ENCODE results near the gene KPTN.

DNA sequence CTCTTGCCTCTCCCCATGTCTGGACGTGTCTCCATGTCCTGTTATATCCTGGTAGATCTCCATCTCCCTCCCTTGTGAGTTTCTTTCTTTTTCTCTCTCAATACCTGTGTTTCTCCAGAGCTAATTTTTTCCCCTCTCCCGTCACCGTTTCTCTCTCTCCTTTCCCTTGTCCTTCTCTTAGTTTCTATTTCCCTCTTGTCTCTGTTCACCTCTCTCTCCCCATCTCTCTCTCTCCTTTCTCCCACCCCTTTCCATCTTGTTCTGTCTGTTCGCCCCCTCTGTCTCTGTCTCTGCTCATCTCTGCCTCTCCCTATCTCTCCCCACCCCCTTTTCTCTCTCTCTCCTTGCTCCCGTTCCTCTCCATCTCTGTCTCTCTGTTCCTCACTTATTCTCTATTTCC lies 25.3 kb downstream of the KPTN start:
- TF ChIP-seq, protein P1, sequence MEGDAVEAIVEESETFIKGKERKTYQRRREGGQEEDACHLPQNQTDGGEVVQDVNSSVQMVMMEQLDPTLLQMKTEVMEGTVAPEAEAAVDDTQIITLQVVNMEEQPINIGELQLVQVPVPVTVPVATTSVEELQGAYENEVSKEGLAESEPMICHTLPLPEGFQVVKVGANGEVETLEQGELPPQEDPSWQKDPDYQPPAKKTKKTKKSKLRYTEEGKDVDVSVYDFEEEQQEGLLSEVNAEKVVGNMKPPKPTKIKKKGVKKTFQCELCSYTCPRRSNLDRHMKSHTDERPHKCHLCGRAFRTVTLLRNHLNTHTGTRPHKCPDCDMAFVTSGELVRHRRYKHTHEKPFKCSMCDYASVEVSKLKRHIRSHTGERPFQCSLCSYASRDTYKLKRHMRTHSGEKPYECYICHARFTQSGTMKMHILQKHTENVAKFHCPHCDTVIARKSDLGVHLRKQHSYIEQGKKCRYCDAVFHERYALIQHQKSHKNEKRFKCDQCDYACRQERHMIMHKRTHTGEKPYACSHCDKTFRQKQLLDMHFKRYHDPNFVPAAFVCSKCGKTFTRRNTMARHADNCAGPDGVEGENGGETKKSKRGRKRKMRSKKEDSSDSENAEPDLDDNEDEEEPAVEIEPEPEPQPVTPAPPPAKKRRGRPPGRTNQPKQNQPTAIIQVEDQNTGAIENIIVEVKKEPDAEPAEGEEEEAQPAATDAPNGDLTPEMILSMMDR (IDR thresholded peaks at IDR 0.05): no peak
- TF ChIP-seq POLR2AphosphoS5 (IDR thresholded peaks at IDR 0.05) (no peak), POLR2A (IDR thresholded peaks at IDR 0.05) (no peak)
